ENCODE data around the gene ZFP90. TPM values are rescaled to one million over a fixed set of nuclear protein-coding genes. Genes with fewer than 3 reads are reported as not detected.
A peak's percentile ranks its signal among the peaks of the same experiment; 100 is the strongest.

Gene ZFP90
- total and polyA plus RNA-seq, 11 donors: 4.9 to 18.1 (median 11.0) TPM

DNA sequence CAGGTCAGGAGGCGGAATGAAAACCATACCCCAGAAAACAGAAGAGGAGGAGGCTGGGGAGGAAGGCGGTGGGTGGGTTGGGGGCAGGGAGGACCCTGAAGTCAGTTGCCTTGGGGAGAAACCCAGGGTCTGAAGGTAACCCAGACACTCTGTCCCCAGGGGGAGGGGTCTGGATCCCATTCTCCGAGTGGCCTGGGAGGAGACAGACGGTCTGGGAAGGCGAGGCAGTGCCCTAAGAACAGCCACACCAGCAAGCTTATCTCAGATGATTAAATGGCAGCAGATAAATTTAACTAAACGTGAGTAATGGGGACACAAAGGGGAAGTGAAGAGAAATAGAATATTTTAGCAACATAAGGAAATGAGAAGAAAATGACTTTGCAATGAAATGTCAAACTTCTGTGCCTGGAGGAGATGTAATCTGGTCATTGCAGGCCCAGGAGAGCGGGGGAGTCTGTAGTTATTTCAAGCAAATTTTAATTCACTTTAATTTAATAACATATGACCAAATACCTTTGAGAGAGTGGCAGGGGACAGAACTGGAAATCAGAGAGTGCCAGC lies 21.4 kb upstream of the ZFP90 start:
- no peak overlapping the region for H3K27ac ChIP-seq
- TF ChIP-seq POLR2A (IDR thresholded peaks at IDR 0.05): no peak
- TF ChIP-seq, protein P1, sequence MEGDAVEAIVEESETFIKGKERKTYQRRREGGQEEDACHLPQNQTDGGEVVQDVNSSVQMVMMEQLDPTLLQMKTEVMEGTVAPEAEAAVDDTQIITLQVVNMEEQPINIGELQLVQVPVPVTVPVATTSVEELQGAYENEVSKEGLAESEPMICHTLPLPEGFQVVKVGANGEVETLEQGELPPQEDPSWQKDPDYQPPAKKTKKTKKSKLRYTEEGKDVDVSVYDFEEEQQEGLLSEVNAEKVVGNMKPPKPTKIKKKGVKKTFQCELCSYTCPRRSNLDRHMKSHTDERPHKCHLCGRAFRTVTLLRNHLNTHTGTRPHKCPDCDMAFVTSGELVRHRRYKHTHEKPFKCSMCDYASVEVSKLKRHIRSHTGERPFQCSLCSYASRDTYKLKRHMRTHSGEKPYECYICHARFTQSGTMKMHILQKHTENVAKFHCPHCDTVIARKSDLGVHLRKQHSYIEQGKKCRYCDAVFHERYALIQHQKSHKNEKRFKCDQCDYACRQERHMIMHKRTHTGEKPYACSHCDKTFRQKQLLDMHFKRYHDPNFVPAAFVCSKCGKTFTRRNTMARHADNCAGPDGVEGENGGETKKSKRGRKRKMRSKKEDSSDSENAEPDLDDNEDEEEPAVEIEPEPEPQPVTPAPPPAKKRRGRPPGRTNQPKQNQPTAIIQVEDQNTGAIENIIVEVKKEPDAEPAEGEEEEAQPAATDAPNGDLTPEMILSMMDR (IDR thresholded peaks at IDR 0.05): no peak
- peaks cover 0 to 9% (median 4%) of the 10 kb centered on the region in 12 donors for H3K4me1 ChIP-seq
- no peaks in the 10 kb centered on the region for H3K27me3 ChIP-seq
- intact Hi-C loops (cut with DNase I): loop anchor here in 1 of 10 donors (10.0 kb wide), 1 partner anchor 153 kb away; no protein-coding TSS in a partner anchor
- WGBS, 4 donors: 68 to 70% (median 69%) methylated on average over 7 of the region's 7 CpGs
- no peaks in the 10 kb centered on the region for H3K9me3 ChIP-seq
- no peaks in the 10 kb centered on the region for H3K36me3 ChIP-seq
- H3K4me3 ChIP-seq: no peak overlapping the region
- ATAC-seq (no peak), DNase-seq (no peak)

DNA sequence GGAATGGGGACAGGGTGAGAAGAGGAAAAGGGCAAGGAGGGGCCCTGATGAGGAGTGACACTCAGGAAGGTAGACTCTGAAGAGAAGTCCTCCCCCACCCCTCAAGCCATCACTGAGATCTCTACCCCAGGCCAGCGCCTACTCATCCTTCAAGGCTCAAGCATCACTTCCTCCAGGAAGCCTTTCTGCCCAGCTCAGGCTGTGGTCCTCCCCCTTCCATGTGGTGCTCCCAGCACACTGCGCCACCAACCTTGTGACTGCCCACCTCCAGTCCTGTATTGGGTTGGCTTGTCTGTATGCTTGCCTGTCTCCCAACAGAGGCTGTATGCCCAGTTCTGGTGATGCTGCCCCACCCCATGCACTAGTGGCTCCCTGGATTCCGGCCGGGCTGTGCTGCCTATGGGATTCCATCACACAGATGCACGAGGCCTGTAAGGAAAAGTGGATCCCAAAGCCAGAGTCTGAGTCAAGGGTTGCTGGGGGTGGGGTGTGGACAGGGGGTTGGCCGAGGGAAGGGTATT lies 19.8 kb upstream of the ZFP90 start:
- Histone ChIP-seq H3K27me3 (no peaks in the 10 kb centered on the region), H3K36me3 (no peaks in the 10 kb centered on the region), H3K4me1 (peaks cover 0 to 9% (median 4%) of the 10 kb centered on the region in 12 donors), H3K27ac (no peak overlapping the region), H3K9me3 (no peaks in the 10 kb centered on the region), H3K4me3 (no peak overlapping the region)
- intact Hi-C loops (cut with DNase I): loop anchor here in 1 of 10 donors (10.0 kb wide), 1 partner anchor 154 kb away; no protein-coding TSS in a partner anchor
- TF ChIP-seq, protein P1 (IDR thresholded peaks at IDR 0.05): no peak
- no peak for TF ChIP-seq POLR2A (IDR thresholded peaks at IDR 0.05)
- DNase-seq: no peak
- 83 to 94% (median 87%) methylated on average over 6 of the region's 6 CpGs for WGBS, 4 donors
- ATAC-seq: no peak

DNA sequence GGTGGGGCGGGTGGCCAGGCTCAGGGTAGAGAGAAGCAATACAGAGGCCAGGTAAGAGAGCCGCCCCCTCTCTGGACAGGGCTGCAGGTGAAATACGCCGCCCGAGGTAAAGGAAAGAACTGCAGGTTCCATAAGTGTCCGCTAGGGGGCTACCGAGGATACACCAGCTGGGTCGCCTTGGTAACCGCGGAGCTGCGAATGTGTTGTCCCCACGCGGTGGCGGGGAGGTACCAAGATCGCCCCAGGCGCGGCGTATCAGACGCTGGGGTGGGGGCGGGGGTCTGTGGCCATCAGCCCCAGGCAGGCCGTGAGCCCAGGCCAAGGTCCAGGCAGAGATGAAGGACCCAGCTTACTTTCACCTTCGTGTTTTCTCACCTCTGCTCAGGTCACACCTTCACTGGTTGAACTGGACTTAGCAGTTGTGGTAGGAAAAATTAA lies 18.4 kb upstream of the ZFP90 start:
- intact Hi-C loops (cut with DNase I): loop anchor here in 6 of 10 donors (10.0 kb wide), 4 partner anchors 284 to 604 kb away; partner anchors contain the start of gene TANGO6 (in 2 of the 6)
- Histone ChIP-seq H3K9me3 (no peaks in the 10 kb centered on the region), H3K27me3 (no peaks in the 10 kb centered on the region), H3K4me3 (peak overlapping the region in 9 of 12 donors; percentile 24 to 49 (median 29)), H3K36me3 (no peaks in the 10 kb centered on the region), H3K27ac (no peak overlapping the region), H3K4me1 (peaks cover 0 to 9% (median 4%) of the 10 kb centered on the region in 12 donors)
- ATAC-seq (peak; percentile 55 to 91 (median 88)), DNase-seq (peak; percentile 79 to 91 (median 83))
- TF ChIP-seq, protein P1 (IDR thresholded peaks at IDR 0.05): peak; percentile 85 to 99 (median 96)
- TF ChIP-seq POLR2A (IDR thresholded peaks at IDR 0.05): no peak
- 1 to 2% (median 2%) methylated on average over 21 to 22 of the region's 22 CpGs for WGBS, 4 donors

DNA sequence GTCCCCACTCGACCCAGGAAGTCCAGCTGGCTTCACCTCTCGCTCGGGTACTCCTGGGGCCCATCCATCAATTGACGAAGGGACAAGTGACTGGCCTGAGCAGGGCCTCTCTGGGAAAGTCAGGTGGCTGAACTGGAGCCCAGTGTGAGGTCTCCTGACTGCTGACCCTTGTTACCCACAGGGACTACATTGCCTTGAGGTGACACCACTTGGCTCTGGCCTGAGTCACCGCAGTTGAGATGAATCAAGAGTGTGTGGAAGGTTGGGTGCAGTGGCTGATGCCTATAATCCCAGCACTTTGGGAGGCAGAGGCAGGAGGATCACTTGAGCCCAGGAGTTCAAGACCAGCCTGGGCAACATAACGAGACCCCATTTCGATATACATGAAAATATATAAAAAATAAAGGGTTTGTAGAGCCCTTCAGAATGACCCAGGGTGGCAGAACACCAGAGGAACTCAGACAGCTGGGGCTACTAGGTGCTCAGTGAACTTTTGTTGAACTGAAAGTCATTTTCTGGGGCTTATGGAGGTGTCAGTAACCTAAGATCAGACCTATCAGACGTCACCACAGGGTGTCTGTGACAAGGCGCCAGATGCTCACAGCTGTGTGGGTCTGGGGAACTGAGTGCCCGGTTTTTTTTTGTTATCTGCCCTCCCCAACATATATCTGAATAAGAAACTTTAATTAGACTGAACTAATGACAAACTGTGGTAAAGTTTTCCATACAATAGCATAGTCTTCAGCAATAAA lies 14.8 kb upstream of the ZFP90 start:
- H3K27ac ChIP-seq: no peak overlapping the region
- H3K9me3 ChIP-seq: no peaks in the 10 kb centered on the region
- DNase-seq: no peak
- H3K27me3 ChIP-seq: no peaks in the 10 kb centered on the region
- ATAC-seq: no peak
- no peak for TF ChIP-seq POLR2A (IDR thresholded peaks at IDR 0.05)
- TF ChIP-seq, protein P1 (IDR thresholded peaks at IDR 0.05): no peak
- peaks cover 0 to 15% (median 9%) of the 10 kb centered on the region in 12 donors for H3K4me1 ChIP-seq
- intact Hi-C loops (cut with DNase I): loop anchor here in 6 of 10 donors (10.0 kb wide), 4 partner anchors 281 to 601 kb away; partner anchors contain the start of gene TANGO6 (in 2 of the 6)
- H3K4me3 ChIP-seq: no peak overlapping the region
- WGBS, 4 donors: 62 to 70% (median 68%) methylated on average over 10 of the region's 10 CpGs
- no peaks in the 10 kb centered on the region for H3K36me3 ChIP-seq

All from heart left ventricle (tissue), 16 donors.